ENCODE data around the gene PLEKHO2.

The PLEKHO2 gene

GRCh38 chr15:64895285-64896065 is 53.8 kb downstream of the PLEKHO2 start:
- DNase-seq: peak; percentile 98

- no peak for DNase-seq
Measured at GRCh38 chr15:64896371-64897069, 54.8 kb downstream of the PLEKHO2 start.

- DNase-seq: peak; percentile 88
Measured at GRCh38 chr15:64897345-64897985, 55.8 kb downstream of the PLEKHO2 start.

GRCh38 chr15:64898406-64898805 is 56.7 kb downstream of the PLEKHO2 start:
- DNase-seq: no peak

- DNase-seq: no peak
Measured at GRCh38 chr15:64901141-64901540, 59.4 kb downstream of the PLEKHO2 start.

GRCh38 chr15:64901914-64902313 is 60.2 kb downstream of the PLEKHO2 start:
- no peak for DNase-seq

GRCh38 chr15:64902863-64903262 is 61.1 kb downstream of the PLEKHO2 start:
- DNase-seq: peak; percentile 15

- DNase-seq: no peak
Measured at GRCh38 chr15:64903326-64903950, 61.7 kb downstream of the PLEKHO2 start.

- DNase-seq: no peak
Measured at GRCh38 chr15:64904189-64904588, 62.5 kb downstream of the PLEKHO2 start.

GRCh38 chr15:64905119-64905831 is 63.6 kb downstream of the PLEKHO2 start:
- peak; percentile 82 for DNase-seq

GRCh38 chr15:64905941-64906340 is 64.2 kb downstream of the PLEKHO2 start:
- no peak for DNase-seq

GRCh38 chr15:64906402-64906801 is 64.7 kb downstream of the PLEKHO2 start:
- no peak for DNase-seq

- DNase-seq: no peak
Measured at GRCh38 chr15:64907991-64908390, 66.3 kb downstream of the PLEKHO2 start.

GRCh38 chr15:64909546-64909945 is 67.8 kb downstream of the PLEKHO2 start:
- DNase-seq: no peak

GRCh38 chr15:64911311-64912186 is 69.8 kb downstream of the PLEKHO2 start, which contains the start of gene ANKDD1A:
Gene ANKDD1A (plus strand): TSS chr15:64911902. CDS start chr15:64911931, 29 bp downstream.
- DNase-seq: peak; percentile 27

- DNase-seq: no peak
Measured at GRCh38 chr15:64912379-64913325, 70.9 kb downstream of the PLEKHO2 start.

- DNase-seq: no peak
Measured at GRCh38 chr15:64915518-64916227, 74.0 kb downstream of the PLEKHO2 start.

GRCh38 chr15:64916365-64916764 is 74.7 kb downstream of the PLEKHO2 start:
- no peak for DNase-seq

GRCh38 chr15:64917211-64917610 is 75.5 kb downstream of the PLEKHO2 start:
- DNase-seq: no peak

Data from inflammatory macrophage treated with lipopolysaccharide for 4 hours (primary cell).